Measurements from ENCODE around the gene RAB3C. TPM values are rescaled to one million over a fixed set of nuclear protein-coding genes. Genes with fewer than 3 reads are reported as not detected.

RAB3C gene
- total RNA-seq, 6 experiments from 2014 or later: not detected

GRCh38 chr5:58898006-58898405, 315.1 kb downstream of the RAB3C start:
- Mint-ChIP-seq H3K4me3 (no peak overlapping the region), H3K4me1 (ENCODE audit: low read depth) (no peaks in the 10 kb centered on the region), H3K9me3 (no peaks in the 10 kb centered on the region), H3K36me3 (ENCODE audit: low read depth) (no peaks in the 10 kb centered on the region), H3K27ac (no peak overlapping the region), H3K27me3 (ENCODE audit: insufficient read depth) (peaks cover 4% of the 10 kb centered on the region)
- no peak for TF ChIP-seq CTCF (IDR thresholded peaks at IDR 0.05)
- no peak for DNase-seq

- TF ChIP-seq CTCF (IDR thresholded peaks at IDR 0.05): no peak
- no peaks in the 10 kb centered on the region for H3K36me3 Mint-ChIP-seq (ENCODE audit: low read depth)
- no peak for DNase-seq
- no peak overlapping the region for H3K4me3 Mint-ChIP-seq
- peaks cover 4% of the 10 kb centered on the region for H3K27me3 Mint-ChIP-seq (ENCODE audit: insufficient read depth)
- no peak overlapping the region for H3K27ac Mint-ChIP-seq
- no peaks in the 10 kb centered on the region for H3K4me1 Mint-ChIP-seq (ENCODE audit: low read depth)
- H3K9me3 Mint-ChIP-seq: no peaks in the 10 kb centered on the region
Observed at GRCh38 chr5:58898538-58898937, 315.7 kb downstream of the RAB3C start.

- Mint-ChIP-seq H3K36me3 (ENCODE audit: low read depth) (no peaks in the 10 kb centered on the region), H3K9me3 (no peaks in the 10 kb centered on the region), H3K27ac (no peak overlapping the region), H3K4me1 (ENCODE audit: low read depth) (no peaks in the 10 kb centered on the region), H3K27me3 (ENCODE audit: insufficient read depth) (no peaks in the 10 kb centered on the region; the same call in 1 of the 2 replicates), H3K4me3 (no peak overlapping the region)
- DNase-seq: no peak
- no peak for TF ChIP-seq CTCF (IDR thresholded peaks at IDR 0.05)
Observed at GRCh38 chr5:58901271-58901670, 318.4 kb downstream of the RAB3C start.

- H3K9me3 Mint-ChIP-seq: no peaks in the 10 kb centered on the region
- H3K27me3 Mint-ChIP-seq (ENCODE audit: insufficient read depth): no peaks in the 10 kb centered on the region; the same call in 1 of the 2 replicates
- H3K27ac Mint-ChIP-seq: no peak overlapping the region
- no peak for DNase-seq
- TF ChIP-seq CTCF (IDR thresholded peaks at IDR 0.05): no peak
- no peaks in the 10 kb centered on the region for H3K4me1 Mint-ChIP-seq (ENCODE audit: low read depth)
- no peaks in the 10 kb centered on the region for H3K36me3 Mint-ChIP-seq (ENCODE audit: low read depth)
- no peak overlapping the region for H3K4me3 Mint-ChIP-seq
Observed at GRCh38 chr5:58902305-58902704, 319.4 kb downstream of the RAB3C start.

GRCh38 chr5:58902765-58903164, 319.9 kb downstream of the RAB3C start:
- no peak overlapping the region for H3K4me3 Mint-ChIP-seq
- no peaks in the 10 kb centered on the region for H3K36me3 Mint-ChIP-seq (ENCODE audit: low read depth)
- no peak for TF ChIP-seq CTCF (IDR thresholded peaks at IDR 0.05)
- DNase-seq: no peak
- H3K27ac Mint-ChIP-seq: no peak overlapping the region
- no peaks in the 10 kb centered on the region for H3K9me3 Mint-ChIP-seq
- no peaks in the 10 kb centered on the region for H3K4me1 Mint-ChIP-seq (ENCODE audit: low read depth)
- H3K27me3 Mint-ChIP-seq (ENCODE audit: insufficient read depth): no peaks in the 10 kb centered on the region; the same call in 1 of the 2 replicates

GRCh38 chr5:58904737-58905136, 321.9 kb downstream of the RAB3C start:
- DNase-seq: no peak
- no peaks in the 10 kb centered on the region for H3K4me1 Mint-ChIP-seq (ENCODE audit: low read depth)
- no peaks in the 10 kb centered on the region for H3K9me3 Mint-ChIP-seq
- H3K4me3 Mint-ChIP-seq: no peak overlapping the region
- H3K36me3 Mint-ChIP-seq (ENCODE audit: low read depth): no peaks in the 10 kb centered on the region
- no peak for TF ChIP-seq CTCF (IDR thresholded peaks at IDR 0.05)
- H3K27ac Mint-ChIP-seq: no peak overlapping the region
- no peaks in the 10 kb centered on the region; the same call in 1 of the 2 replicates for H3K27me3 Mint-ChIP-seq (ENCODE audit: insufficient read depth)

All from HFFc6 (cell line).